Measurements from ENCODE around the gene GIT2.

GIT2 gene

DNA sequence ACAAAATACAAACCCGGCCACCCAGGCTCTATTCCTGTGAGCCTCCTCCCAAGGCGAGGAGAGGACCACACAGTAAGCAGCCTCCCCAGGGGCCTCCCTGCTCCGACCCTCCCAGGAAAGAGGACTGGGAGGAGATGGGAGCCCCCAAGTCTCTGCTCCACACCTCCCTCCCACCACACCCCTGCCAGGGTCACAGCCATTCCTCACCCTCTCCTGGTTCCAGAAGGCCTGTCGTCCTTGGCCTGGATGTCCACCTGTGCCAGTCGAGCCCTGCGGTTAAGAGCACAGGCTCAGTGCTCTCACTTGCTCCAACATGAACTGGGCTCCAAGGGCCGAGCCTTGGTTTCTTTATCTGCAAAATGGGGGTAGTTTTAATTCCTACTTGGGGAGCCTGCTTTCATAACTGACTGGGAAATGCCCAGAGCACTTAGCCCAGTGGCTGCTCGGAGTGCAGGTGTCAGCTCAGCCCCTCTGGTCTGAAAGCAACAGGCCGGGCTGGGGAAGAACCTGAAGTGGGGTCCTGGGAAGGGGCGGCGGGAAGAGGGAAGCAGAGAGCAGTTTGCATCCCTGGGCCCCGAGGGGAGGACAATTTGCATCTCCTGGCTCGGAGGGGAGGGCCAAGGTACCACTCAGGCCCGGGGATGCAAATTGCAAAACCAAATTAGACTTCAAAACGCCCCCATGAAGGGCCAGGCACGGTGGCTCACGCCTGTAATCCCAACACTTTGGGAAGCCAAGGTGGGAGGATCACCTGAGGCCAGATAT, 72.5 kb downstream of the GIT2 start:
- Histone ChIP-seq H3K79me2 (ENCODE audit: control insufficient read depth, low read length) (no peaks in the 10 kb centered on the region), H3K27ac (ENCODE audit: low read depth, low read length) (no peak overlapping the region), H3K4me2 (ENCODE audit: low read length) (peak overlapping the region; percentile 29), H3K27me3 (ENCODE audit: control insufficient read depth, low read length) (no peaks in the 10 kb centered on the region), H3K4me1 (ENCODE audit: control insufficient read depth, low read length) (peaks cover 23% of the 10 kb centered on the region), H3K36me3 (ENCODE audit: control insufficient read depth, low read length) (peaks cover 39% of the 10 kb centered on the region), H3K9me2 (replicated peaks; ENCODE audit: control insufficient read depth, low read length) (no peaks in the 10 kb centered on the region), H3F3A (ENCODE audit: control insufficient read depth, insufficient read depth) (peaks cover 4% of the 10 kb centered on the region), H4K20me1 (ENCODE audit: control insufficient read depth, insufficient read depth, low read depth, low read length) (no peaks in the 10 kb centered on the region), H3K4me3 (ENCODE audit: low read length) (no peak overlapping the region), H3K9me3 (ENCODE audit: control insufficient read depth, insufficient read depth, low read length) (no peaks in the 10 kb centered on the region)
- TF ChIP-seq, protein P1, sequence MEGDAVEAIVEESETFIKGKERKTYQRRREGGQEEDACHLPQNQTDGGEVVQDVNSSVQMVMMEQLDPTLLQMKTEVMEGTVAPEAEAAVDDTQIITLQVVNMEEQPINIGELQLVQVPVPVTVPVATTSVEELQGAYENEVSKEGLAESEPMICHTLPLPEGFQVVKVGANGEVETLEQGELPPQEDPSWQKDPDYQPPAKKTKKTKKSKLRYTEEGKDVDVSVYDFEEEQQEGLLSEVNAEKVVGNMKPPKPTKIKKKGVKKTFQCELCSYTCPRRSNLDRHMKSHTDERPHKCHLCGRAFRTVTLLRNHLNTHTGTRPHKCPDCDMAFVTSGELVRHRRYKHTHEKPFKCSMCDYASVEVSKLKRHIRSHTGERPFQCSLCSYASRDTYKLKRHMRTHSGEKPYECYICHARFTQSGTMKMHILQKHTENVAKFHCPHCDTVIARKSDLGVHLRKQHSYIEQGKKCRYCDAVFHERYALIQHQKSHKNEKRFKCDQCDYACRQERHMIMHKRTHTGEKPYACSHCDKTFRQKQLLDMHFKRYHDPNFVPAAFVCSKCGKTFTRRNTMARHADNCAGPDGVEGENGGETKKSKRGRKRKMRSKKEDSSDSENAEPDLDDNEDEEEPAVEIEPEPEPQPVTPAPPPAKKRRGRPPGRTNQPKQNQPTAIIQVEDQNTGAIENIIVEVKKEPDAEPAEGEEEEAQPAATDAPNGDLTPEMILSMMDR (IDR thresholded peaks at IDR 0.05; ENCODE audit: low read depth, low read length, poor library complexity, severe bottlenecking): no peak
- TF ChIP-seq EZH2phosphoT487 (IDR thresholded peaks at IDR 0.05; ENCODE audit: borderline replicate concordance, low read length): no peak

DNA sequence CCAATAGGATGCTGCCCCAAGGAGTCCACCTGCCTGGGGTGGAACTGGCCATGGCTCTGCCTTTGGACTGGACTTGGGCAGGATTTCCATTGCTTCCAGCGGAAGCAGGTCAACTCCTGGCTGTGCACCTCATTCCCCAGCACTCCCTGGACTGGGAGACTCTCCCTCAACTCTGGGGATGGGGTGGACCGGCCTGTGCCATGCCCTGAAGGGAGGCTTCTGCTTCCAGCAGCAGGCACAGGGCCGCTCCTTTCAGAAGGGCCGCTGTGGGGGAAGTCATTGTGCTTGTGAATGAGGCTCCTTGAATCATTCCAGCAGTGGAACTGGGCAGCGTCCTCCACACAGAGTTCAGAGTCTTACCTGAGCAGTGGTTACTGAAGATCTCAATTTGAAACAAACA, 73.1 kb downstream of the GIT2 start:
- Histone ChIP-seq H3K27ac (ENCODE audit: low read depth, low read length) (no peak overlapping the region), H4K20me1 (ENCODE audit: control insufficient read depth, insufficient read depth, low read depth, low read length) (no peaks in the 10 kb centered on the region)

DNA sequence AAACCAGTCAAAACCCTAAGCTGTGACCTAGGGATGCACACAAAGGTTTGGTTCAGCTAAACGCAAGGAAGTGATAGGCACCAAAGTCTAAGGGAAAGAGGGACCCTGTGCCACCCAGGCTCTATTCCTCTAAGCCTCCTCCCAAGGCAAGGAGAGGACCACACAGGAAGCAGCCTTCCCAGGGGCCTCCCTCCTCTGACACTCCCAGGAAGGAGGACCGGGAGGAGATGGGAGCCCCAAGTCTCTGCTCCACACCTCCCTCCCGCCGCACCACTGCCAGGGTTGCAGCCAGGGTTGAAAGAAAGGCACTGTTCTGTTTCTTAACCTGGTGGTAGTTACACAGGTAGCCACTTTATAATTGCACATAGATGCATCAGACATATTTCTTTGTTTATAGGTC, 74.2 kb downstream of the GIT2 start:
- no peak overlapping the region for H3K4me2 ChIP-seq (ENCODE audit: low read length)
- peaks cover 45% of the 10 kb centered on the region for H3K36me3 ChIP-seq (ENCODE audit: control insufficient read depth, low read length)
- H3K27me3 ChIP-seq (ENCODE audit: control insufficient read depth, low read length): no peaks in the 10 kb centered on the region
- TF ChIP-seq EZH2phosphoT487 (IDR thresholded peaks at IDR 0.05; ENCODE audit: borderline replicate concordance, low read length): no peak
- TF ChIP-seq, protein P1 (IDR thresholded peaks at IDR 0.05; ENCODE audit: low read depth, low read length, poor library complexity, severe bottlenecking): no peak
- no peaks in the 10 kb centered on the region for H3K79me2 ChIP-seq (ENCODE audit: control insufficient read depth, low read length)
- H3F3A ChIP-seq (ENCODE audit: control insufficient read depth, insufficient read depth): peaks cover 7% of the 10 kb centered on the region
- H3K9me3 ChIP-seq (ENCODE audit: control insufficient read depth, insufficient read depth, low read length): no peaks in the 10 kb centered on the region
- no peak overlapping the region for H3K27ac ChIP-seq (ENCODE audit: low read depth, low read length)
- H3K4me1 ChIP-seq (ENCODE audit: control insufficient read depth, low read length): peaks cover 23% of the 10 kb centered on the region
- no peaks in the 10 kb centered on the region for H4K20me1 ChIP-seq (ENCODE audit: control insufficient read depth, insufficient read depth, low read depth, low read length)
- H3K4me3 ChIP-seq (ENCODE audit: low read length): no peak overlapping the region
- H3K9me2 ChIP-seq (replicated peaks; ENCODE audit: control insufficient read depth, low read length): no peaks in the 10 kb centered on the region

More for the DNA sequence above, 73.1 kb downstream of the GIT2 start:
- Histone ChIP-seq H3K27me3 (ENCODE audit: control insufficient read depth, low read length) (no peaks in the 10 kb centered on the region), H3K79me2 (ENCODE audit: control insufficient read depth, low read length) (no peaks in the 10 kb centered on the region), H3K4me3 (ENCODE audit: low read length) (no peak overlapping the region), H3K9me2 (replicated peaks; ENCODE audit: control insufficient read depth, low read length) (no peaks in the 10 kb centered on the region), H3K36me3 (ENCODE audit: control insufficient read depth, low read length) (peaks cover 39% of the 10 kb centered on the region), H3F3A (ENCODE audit: control insufficient read depth, insufficient read depth) (peaks cover 4% of the 10 kb centered on the region), H3K4me1 (ENCODE audit: control insufficient read depth, low read length) (peaks cover 23% of the 10 kb centered on the region), H3K4me2 (ENCODE audit: low read length) (no peak overlapping the region), H3K9me3 (ENCODE audit: control insufficient read depth, insufficient read depth, low read length) (no peaks in the 10 kb centered on the region)
- no peak for TF ChIP-seq EZH2phosphoT487 (IDR thresholded peaks at IDR 0.05; ENCODE audit: borderline replicate concordance, low read length)
- TF ChIP-seq, protein P1 (IDR thresholded peaks at IDR 0.05; ENCODE audit: low read depth, low read length, poor library complexity, severe bottlenecking): no peak
